ENCODE results near the gene SAYSD1.

Gene SAYSD1

DNA sequence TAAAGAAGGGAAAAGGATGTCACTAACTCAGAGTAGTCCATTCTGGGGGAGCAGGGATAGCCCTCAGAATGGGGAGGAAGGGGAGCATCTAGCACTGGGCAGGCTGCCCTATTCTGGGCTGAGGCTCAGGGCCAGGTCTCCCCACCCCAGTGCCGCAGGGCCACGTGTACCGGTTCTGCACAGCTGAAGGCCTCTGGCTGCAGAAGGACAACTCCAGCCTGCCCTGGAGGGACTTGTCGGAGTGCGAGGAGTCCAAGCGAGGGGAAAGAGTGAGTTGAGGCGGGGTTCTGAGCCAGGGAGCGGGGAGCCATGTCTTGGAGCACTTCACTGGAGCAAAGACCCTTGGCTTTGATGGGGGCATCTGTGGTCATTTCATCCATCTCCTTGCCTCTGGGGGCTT is 49.4 kb downstream of the SAYSD1 start:
- no peak overlapping the region for H2AFZ ChIP-seq (ENCODE audit: low read depth, low read length)
- no peaks in the 10 kb centered on the region for H3K27me3 ChIP-seq (ENCODE audit: insufficient read depth, low read length, poor library complexity)
- H3K4me1 ChIP-seq (ENCODE audit: insufficient read depth, low read length): no peaks in the 10 kb centered on the region
- ATAC-seq (ENCODE audit: insufficient read depth, low read depth) (no peak), DNase-seq (no peak)
- no peak overlapping the region for H3K4me3 ChIP-seq (ENCODE audit: low read depth in 1 of 2, low read length in 2 of 2)
- no peak overlapping the region for H3K4me2 ChIP-seq (ENCODE audit: insufficient read depth, low read length)
- TF ChIP-seq EZH2 (IDR thresholded peaks at IDR 0.05; ENCODE audit: borderline replicate concordance, low read depth, low read length, severe bottlenecking): no peak
- TF ChIP-seq, protein P1, sequence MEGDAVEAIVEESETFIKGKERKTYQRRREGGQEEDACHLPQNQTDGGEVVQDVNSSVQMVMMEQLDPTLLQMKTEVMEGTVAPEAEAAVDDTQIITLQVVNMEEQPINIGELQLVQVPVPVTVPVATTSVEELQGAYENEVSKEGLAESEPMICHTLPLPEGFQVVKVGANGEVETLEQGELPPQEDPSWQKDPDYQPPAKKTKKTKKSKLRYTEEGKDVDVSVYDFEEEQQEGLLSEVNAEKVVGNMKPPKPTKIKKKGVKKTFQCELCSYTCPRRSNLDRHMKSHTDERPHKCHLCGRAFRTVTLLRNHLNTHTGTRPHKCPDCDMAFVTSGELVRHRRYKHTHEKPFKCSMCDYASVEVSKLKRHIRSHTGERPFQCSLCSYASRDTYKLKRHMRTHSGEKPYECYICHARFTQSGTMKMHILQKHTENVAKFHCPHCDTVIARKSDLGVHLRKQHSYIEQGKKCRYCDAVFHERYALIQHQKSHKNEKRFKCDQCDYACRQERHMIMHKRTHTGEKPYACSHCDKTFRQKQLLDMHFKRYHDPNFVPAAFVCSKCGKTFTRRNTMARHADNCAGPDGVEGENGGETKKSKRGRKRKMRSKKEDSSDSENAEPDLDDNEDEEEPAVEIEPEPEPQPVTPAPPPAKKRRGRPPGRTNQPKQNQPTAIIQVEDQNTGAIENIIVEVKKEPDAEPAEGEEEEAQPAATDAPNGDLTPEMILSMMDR (IDR thresholded peaks at IDR 0.05; ENCODE audit: borderline replicate concordance, extremely low read depth, low read length, poor library complexity, severe bottlenecking): no peak
- no peaks in the 10 kb centered on the region for H3K9me3 ChIP-seq (ENCODE audit: insufficient read depth, low read length, severe bottlenecking)
- no peak overlapping the region for H3K27ac ChIP-seq (ENCODE audit: low read length)
- H3K36me3 ChIP-seq (ENCODE audit: insufficient read depth, low read length): peaks cover 5% of the 10 kb centered on the region; the same call in 1 of the 2 replicates
- peaks cover 8% of the 10 kb centered on the region for H4K20me1 ChIP-seq (ENCODE audit: insufficient read depth, low read length)
- H3K9ac ChIP-seq (ENCODE audit: low read depth, low read length): no peak overlapping the region
- no peaks in the 10 kb centered on the region for H3K79me2 ChIP-seq (ENCODE audit: insufficient read depth, low read length)

DNA sequence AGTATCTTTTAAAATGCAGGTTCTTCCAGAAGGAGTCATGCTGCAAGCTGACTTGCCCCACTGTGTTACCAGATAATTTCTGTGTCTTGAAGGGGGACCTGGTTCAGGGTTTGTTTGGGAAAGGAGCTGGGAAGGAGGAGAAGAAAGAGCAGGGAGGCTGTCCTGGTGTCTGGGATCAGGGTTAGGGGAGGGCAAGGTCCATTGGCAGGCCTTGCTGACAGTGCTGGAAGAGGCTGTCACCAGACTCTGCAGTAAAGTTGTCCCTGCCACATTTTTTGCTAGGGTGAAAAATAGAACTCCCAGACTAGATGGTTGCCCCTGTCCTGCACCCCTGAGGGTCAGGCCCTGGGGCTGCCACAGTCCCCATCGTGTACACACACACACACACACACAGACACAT is 51.5 kb downstream of the SAYSD1 start:
- Histone ChIP-seq H3K9me3 (ENCODE audit: insufficient read depth, low read length, severe bottlenecking) (no peaks in the 10 kb centered on the region), H3K4me2 (ENCODE audit: insufficient read depth, low read length) (no peak overlapping the region), H3K36me3 (ENCODE audit: insufficient read depth, low read length) (peaks cover 11% of the 10 kb centered on the region; the same call in 1 of the 2 replicates), H3K79me2 (ENCODE audit: insufficient read depth, low read length) (no peaks in the 10 kb centered on the region), H4K20me1 (ENCODE audit: insufficient read depth, low read length) (peaks cover 11% of the 10 kb centered on the region), H3K9ac (ENCODE audit: low read depth, low read length) (no peak overlapping the region), H3K4me3 (ENCODE audit: low read depth in 1 of 2, low read length in 2 of 2) (no peak overlapping the region), H3K27ac (ENCODE audit: low read length) (no peak overlapping the region), H3K4me1 (ENCODE audit: insufficient read depth, low read length) (no peaks in the 10 kb centered on the region), H2AFZ (ENCODE audit: low read depth, low read length) (no peak overlapping the region), H3K27me3 (ENCODE audit: insufficient read depth, low read length, poor library complexity) (no peaks in the 10 kb centered on the region)
- ATAC-seq (ENCODE audit: insufficient read depth, low read depth) (no peak), DNase-seq (no peak)
- TF ChIP-seq, protein P1 (IDR thresholded peaks at IDR 0.05; ENCODE audit: borderline replicate concordance, extremely low read depth, low read length, poor library complexity, severe bottlenecking): no peak
- no peak for TF ChIP-seq EZH2 (IDR thresholded peaks at IDR 0.05; ENCODE audit: borderline replicate concordance, low read depth, low read length, severe bottlenecking)

DNA sequence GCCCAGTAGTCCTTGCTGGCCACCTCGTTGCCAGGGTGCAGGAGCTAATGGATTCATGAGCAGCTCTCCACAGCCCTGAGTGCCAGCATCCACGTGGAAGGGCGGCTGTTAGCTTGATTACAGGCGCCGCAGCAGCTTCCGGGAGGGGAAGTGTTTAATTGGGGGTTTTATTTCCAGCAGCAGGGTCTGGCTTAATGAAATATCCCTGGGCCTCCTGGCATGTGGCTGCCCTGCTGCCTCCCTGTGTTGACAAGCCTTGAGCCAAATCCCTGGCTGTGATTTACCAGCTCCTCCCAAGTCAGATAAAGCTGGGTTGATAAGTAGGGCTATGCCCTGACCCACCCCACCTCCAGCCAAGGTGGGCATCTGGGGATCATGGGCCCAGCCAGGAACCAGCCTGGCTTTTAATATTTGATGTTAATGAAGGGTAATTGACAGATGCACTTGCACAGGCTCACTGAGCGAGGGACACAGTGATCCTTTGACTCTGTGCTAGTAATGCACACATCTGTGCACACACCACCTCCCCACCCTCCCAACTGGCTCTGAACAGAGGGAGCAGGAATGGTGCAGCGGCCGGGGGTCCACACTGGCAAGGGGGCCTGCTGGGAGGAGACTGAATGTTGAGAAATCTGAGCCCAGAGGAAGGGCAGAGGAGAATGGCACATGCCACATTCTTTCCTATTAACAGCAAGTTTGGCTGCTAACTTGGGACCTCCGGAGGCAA is 52.8 kb downstream of the SAYSD1 start:
- H2AFZ ChIP-seq (ENCODE audit: low read depth, low read length): no peak overlapping the region
- no peak overlapping the region for H3K9ac ChIP-seq (ENCODE audit: low read depth, low read length)
- H3K36me3 ChIP-seq (ENCODE audit: insufficient read depth, low read length): peaks cover 18% of the 10 kb centered on the region; the same call in 1 of the 2 replicates
- no peak overlapping the region for H3K4me3 ChIP-seq (ENCODE audit: low read depth in 1 of 2, low read length in 2 of 2)
- H4K20me1 ChIP-seq (ENCODE audit: insufficient read depth, low read length): peaks cover 11% of the 10 kb centered on the region
- no peak overlapping the region for H3K4me2 ChIP-seq (ENCODE audit: insufficient read depth, low read length)
- no peak for TF ChIP-seq EZH2 (IDR thresholded peaks at IDR 0.05; ENCODE audit: borderline replicate concordance, low read depth, low read length, severe bottlenecking)
- TF ChIP-seq, protein P1 (IDR thresholded peaks at IDR 0.05; ENCODE audit: borderline replicate concordance, extremely low read depth, low read length, poor library complexity, severe bottlenecking): no peak
- H3K27ac ChIP-seq (ENCODE audit: low read length): no peak overlapping the region
- no peaks in the 10 kb centered on the region for H3K9me3 ChIP-seq (ENCODE audit: insufficient read depth, low read length, severe bottlenecking)
- no peaks in the 10 kb centered on the region for H3K27me3 ChIP-seq (ENCODE audit: insufficient read depth, low read length, poor library complexity)
- no peaks in the 10 kb centered on the region for H3K79me2 ChIP-seq (ENCODE audit: insufficient read depth, low read length)
- no peaks in the 10 kb centered on the region for H3K4me1 ChIP-seq (ENCODE audit: insufficient read depth, low read length)
- DNase-seq: no peak
- ATAC-seq (ENCODE audit: insufficient read depth, low read depth): no peak

All from DND-41 (cell line).